HG03280 (cell line): ENCODE data around the gene ELP5.

Experiments
- ATAC-seq: cut with Tn5 transposase; IDR thresholded peaks from one replicate; pipeline ENCODE4 v1.9.1; 2021; ENCODE audit warnings: mild to moderate bottlenecking, moderate library complexity; ENCODE audit not compliant: unreplicated experiment

ELP5 gene

GRCh38 chr17:7308625-7309433 lies 56.8 kb downstream of the ELP5 start:
- ATAC-seq: no peak
